ENCODE measurements around the gene GPR55.

The GPR55 gene

GRCh38 chr2:230865307-230865765, 59.7 kb downstream of the GPR55 start:
- no peak for DNase-seq

- peak; percentile 76 for DNase-seq
These were observed 60.3 kb downstream of the GPR55 start, which contains the start of gene ITM2C for GRCh38 chr2:230864605-230865306. TSS of gene ITM2C (plus strand) at chr2:230864942. CDS start at chr2:230865026, 84 bp downstream.

- no peak for DNase-seq
These were observed 60.9 kb downstream of the GPR55 start for GRCh38 chr2:230864122-230864604.

- no peak for DNase-seq
These were observed 61.5 kb downstream of the GPR55 start for GRCh38 chr2:230863442-230864121.

GRCh38 chr2:230863031-230863430, 62.0 kb downstream of the GPR55 start:
- DNase-seq, result no peak

- DNase-seq, result no peak
These were observed 62.8 kb downstream of the GPR55 start for GRCh38 chr2:230862292-230862691.

- no peak for DNase-seq
These were observed 63.3 kb downstream of the GPR55 start for GRCh38 chr2:230861552-230862255.
